Liver (tissue), 9 donors: ENCODE measurements around the gene GRAP2. TPM values are rescaled to one million over a fixed set of nuclear protein-coding genes. Genes with fewer than 3 reads are reported as not detected.
A peak's percentile ranks its signal among the peaks of the same experiment; 100 is the strongest.

Source experiments
- DNase-seq: peaks from one replicate; pipeline ENCODE4 v3.0.0-alpha.2; 2017; ENCODE audit warnings: low spot score
- H3K27ac ChIP-seq, 2 donors: one replicate each; pipeline ENCODE4 v1.7.0; 2013; ENCODE audit warnings: inconsistent platforms in 2 of 2, low read length in 2 of 2, control low read depth in 1 of 2, low read depth in 1 of 2, mild to moderate bottlenecking in 1 of 2
- H3K27me3 ChIP-seq, 4 donors: one replicate each; pipeline versions ENCODE4 v1.6.1 to v1.7.0; 2013; ENCODE audit warnings: low read length in 3 of 4, inconsistent platforms in 1 of 4, mild to moderate bottlenecking in 1 of 4, moderate library complexity in 1 of 4; ENCODE audit not compliant: control insufficient read depth in 4 of 4, insufficient read depth in 4 of 4
- H3K36me3 ChIP-seq, 4 donors: one replicate each; pipeline versions ENCODE4 v1.6.1 to v1.7.0; 2013; ENCODE audit warnings: low read length in 3 of 4, mild to moderate bottlenecking in 3 of 4, low read depth in 1 of 4, moderate library complexity in 1 of 4; ENCODE audit not compliant: control insufficient read depth in 4 of 4, insufficient read depth in 3 of 4
- H3K4me1 ChIP-seq, 4 donors: one replicate each; pipeline versions ENCODE4 v1.6.1 to v1.7.0; 2013; ENCODE audit warnings: low read length in 3 of 4, mild to moderate bottlenecking in 3 of 4, moderate library complexity in 1 of 4; ENCODE audit not compliant: control insufficient read depth in 4 of 4, insufficient read depth in 4 of 4
- H3K4me3 ChIP-seq, 3 donors: one replicate each; pipeline versions ENCODE4 v1.6.1 to v1.7.0; 2013; ENCODE audit warnings: low read length in 3 of 3, control low read depth in 1 of 3, low read depth in 1 of 3, mild to moderate bottlenecking in 1 of 3
- H3K9ac ChIP-seq, 2 donors: one replicate each; pipeline ENCODE4 v1.7.0; 2013; ENCODE audit warnings: low read length in 2 of 2, mild to moderate bottlenecking in 2 of 2, moderate library complexity in 2 of 2, control low read depth in 1 of 2, low read depth in 1 of 2
- H3K9me3 ChIP-seq, 4 donors: one replicate each; pipeline versions ENCODE4 v1.6.1 to v1.7.0; 2013; ENCODE audit warnings: low read length in 3 of 4; ENCODE audit not compliant: control insufficient read depth in 4 of 4
- EGR1 ChIP-seq, 2 donors: IDR thresholded peaks; 2 replicates each; pipeline ENCODE4 v1.6.1; 2016 to 2018; ENCODE audit warnings: antibody characterized with exemption in 2 of 2, low read depth in 2 of 2
- FOXA1 ChIP-seq: IDR thresholded peaks from 2 replicates; pipeline ENCODE4 v1.6.1; 2016; ENCODE audit warnings: antibody characterized with exemption
- FOXA2 ChIP-seq: IDR thresholded peaks from 2 replicates; pipeline ENCODE4 v1.6.1; 2016; ENCODE audit warnings: antibody characterized with exemption
- GABPA ChIP-seq, 2 donors: IDR thresholded peaks in 1 of 2; conservative IDR thresholded peaks in 1 of 2; 2 replicates each; pipeline ENCODE4 v1.6.1; 2016; ENCODE audit warnings: antibody characterized with exemption in 2 of 2, mild to moderate bottlenecking in 1 of 2, moderate library complexity in 1 of 2
- HNF4A ChIP-seq, 2 donors: conservative IDR thresholded peaks; 2 replicates each; pipeline ENCODE4 v1.6.1; 2016; ENCODE audit warnings: antibody characterized with exemption in 2 of 2, mild to moderate bottlenecking in 2 of 2
- JUND ChIP-seq, 2 donors: IDR thresholded peaks; 2 replicates each; pipeline ENCODE4 v1.6.1; 2016; ENCODE audit warnings: antibody characterized with exemption in 2 of 2
- NR2F2 ChIP-seq: IDR thresholded peaks from 2 replicates; pipeline ENCODE4 v1.6.1; 2016; ENCODE audit warnings: antibody characterized with exemption
- RAD21 ChIP-seq, 2 donors: IDR thresholded peaks; 2 replicates each; pipeline ENCODE4 v1.6.1; 2016; ENCODE audit warnings: antibody characterized with exemption in 2 of 2, mild to moderate bottlenecking in 2 of 2
- RXRA ChIP-seq, 2 donors: IDR thresholded peaks; 2 replicates each; pipeline ENCODE4 v1.6.1; 2017 to 2018; ENCODE audit warnings: antibody characterized with exemption in 2 of 2, mild to moderate bottlenecking in 1 of 2
- SP1 ChIP-seq: IDR thresholded peaks from 2 replicates; pipeline ENCODE4 v1.6.1; 2018; ENCODE audit warnings: antibody characterized with exemption, mild to moderate bottlenecking
- TAF1 ChIP-seq: conservative IDR thresholded peaks from 2 replicates; pipeline ENCODE4 v1.6.1; 2016; ENCODE audit warnings: antibody characterized with exemption, mild to moderate bottlenecking
- YY1 ChIP-seq: IDR thresholded peaks from 2 replicates; pipeline ENCODE4 v1.6.1; 2016; ENCODE audit warnings: antibody characterized with exemption, mild to moderate bottlenecking
- WGBS: extraction: QIAGEN DNeasy Blood & Tissue Kit; methylation state at CpG from one replicate; pipeline ENCODE4 v1.1.7; 2013; 5-methylcytosine and 5-hydroxymethylcytosine counted together
- polyA plus RNA-seq, 2 donors: library from polyadenylated mRNA; stranded (reverse) in 1 of 2; unstranded in 1 of 2; fragments of 200-250 nt in 1 of 2; fragments of >200 nt in 1 of 2; fragmentation: Nextera tagmentation in 1 of 2; extraction: Ambion mirVana in 1 of 2; gene quantifications; one replicate each; pipeline versions ENCODE4 v1.2.1 to v1.2.3, GENCODE V29; 2013 to 2015
- total RNA-seq, 2 donors: library from RNA; depleted of rRNA; stranded (reverse); fragments of >200 nt; gene quantifications; one replicate each; pipeline ENCODE4 v1.2.3, GENCODE V29; 2014
- TF ChIP-seq, protein P1 (sequence below): IDR thresholded peaks from 2 replicates; pipeline ENCODE4 v1.6.1; 2016; ENCODE audit warnings: antibody characterized with exemption
- TF ChIP-seq, protein P2 (sequence below): IDR thresholded peaks from 2 replicates; pipeline ENCODE4 v1.6.1; 2016; ENCODE audit warnings: antibody characterized with exemption, mild to moderate bottlenecking
- TF ChIP-seq, protein P3 (sequence below): IDR thresholded peaks from 2 replicates; pipeline ENCODE4 v1.6.1; 2016; ENCODE audit warnings: antibody characterized with exemption
- donor health status: healthy.
- donor health status: healthy.
- donor health status: healthy.
- donor health status: healthy.
- donor health status: healthy.

The GRAP2 gene
- total and polyA plus RNA-seq, 4 donors: 0.22 to 38.2 (median 0.78) TPM

DNA sequence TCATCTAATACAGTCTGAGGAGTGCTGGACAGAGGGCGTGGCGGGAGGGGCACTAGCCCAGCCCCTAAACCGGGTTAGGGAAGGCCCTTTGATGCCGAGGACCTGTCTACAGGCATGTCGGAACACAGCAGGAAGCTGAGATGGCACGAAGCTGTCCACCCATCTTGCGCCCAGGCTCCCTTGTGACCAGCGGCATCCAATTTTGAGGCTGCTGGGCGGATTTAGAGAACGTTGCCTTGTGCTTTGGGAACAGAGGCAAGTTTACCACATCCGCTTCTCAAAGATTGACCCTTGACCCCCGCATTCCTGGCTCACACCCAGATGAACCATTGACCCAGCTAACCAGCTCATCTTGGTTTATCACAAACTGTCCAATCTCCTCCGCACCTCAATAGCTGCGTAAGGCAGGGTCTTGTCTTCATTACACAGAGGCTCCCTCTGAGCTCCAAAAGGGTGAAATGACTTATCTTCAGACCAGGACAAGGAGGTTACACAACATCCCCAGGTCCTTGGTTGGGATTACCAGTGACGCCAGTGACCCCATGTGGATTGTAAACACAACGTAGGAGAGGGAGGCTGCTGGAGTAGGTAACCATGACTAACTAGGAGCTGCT lies 98.4 kb downstream of the GRAP2 start (continued):
- TF ChIP-seq RAD21 (IDR thresholded peaks at IDR 0.05): peak; percentile 46 to 50

DNA sequence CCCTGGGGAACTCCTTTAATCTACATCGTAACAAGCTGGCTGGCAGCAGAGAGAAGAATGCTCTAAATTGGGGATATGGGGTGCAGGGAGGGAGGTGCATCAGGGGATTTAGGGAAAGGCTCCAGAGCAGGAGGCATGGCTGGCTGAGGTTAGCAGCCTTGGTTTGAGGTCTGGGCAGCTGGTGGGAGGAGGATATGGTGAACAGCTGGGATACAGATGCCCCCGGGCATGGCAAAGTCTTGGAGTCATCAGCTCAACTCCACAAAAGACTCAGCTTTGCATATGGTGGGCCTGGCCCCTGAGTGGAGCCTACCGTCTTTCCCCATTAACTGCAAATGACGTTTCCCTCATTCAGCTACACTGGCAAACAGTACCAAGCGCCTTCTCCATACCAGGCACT lies 99.3 kb downstream of the GRAP2 start:
- 96% methylated on average over 5 of the region's 5 CpGs for whole genome bisulfite sequencing
- H3K27ac ChIP-seq: no peak overlapping the region
- DNase-seq: no peak
- H3K4me1 ChIP-seq: peaks cover 17 to 41% (median 34%) of the 10 kb centered on the region in 4 donors
- H3K9me3 ChIP-seq: no peaks in the 10 kb centered on the region
- H3K4me3 ChIP-seq: no peak overlapping the region
- no peaks in the 10 kb centered on the region for H3K36me3 ChIP-seq
- TF ChIP-seq JUND (IDR thresholded peaks at IDR 0.05) (no peak), YY1 (no peak), RXRA (IDR thresholded peaks at IDR 0.05) (no peak), TAF1 (no peak), HNF4A (conservative IDR thresholded peaks at IDR 0.05) (no peak), NR2F2 (no peak), GABPA (IDR thresholded peaks at IDR 0.05 in 1 of 2, conservative IDR thresholded peaks at IDR 0.05 in 1 of 2) (no peak), EGR1 (IDR thresholded peaks at IDR 0.05; ENCODE audit: low read depth in 2 of 2) (no peak), RAD21 (IDR thresholded peaks at IDR 0.05) (no peak), FOXA2 (no peak), SP1 (no peak), FOXA1 (no peak)
- TF ChIP-seq, protein P1, sequence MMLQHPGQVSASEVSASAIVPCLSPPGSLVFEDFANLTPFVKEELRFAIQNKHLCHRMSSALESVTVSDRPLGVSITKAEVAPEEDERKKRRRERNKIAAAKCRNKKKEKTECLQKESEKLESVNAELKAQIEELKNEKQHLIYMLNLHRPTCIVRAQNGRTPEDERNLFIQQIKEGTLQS: no peak
- TF ChIP-seq, protein P2, sequence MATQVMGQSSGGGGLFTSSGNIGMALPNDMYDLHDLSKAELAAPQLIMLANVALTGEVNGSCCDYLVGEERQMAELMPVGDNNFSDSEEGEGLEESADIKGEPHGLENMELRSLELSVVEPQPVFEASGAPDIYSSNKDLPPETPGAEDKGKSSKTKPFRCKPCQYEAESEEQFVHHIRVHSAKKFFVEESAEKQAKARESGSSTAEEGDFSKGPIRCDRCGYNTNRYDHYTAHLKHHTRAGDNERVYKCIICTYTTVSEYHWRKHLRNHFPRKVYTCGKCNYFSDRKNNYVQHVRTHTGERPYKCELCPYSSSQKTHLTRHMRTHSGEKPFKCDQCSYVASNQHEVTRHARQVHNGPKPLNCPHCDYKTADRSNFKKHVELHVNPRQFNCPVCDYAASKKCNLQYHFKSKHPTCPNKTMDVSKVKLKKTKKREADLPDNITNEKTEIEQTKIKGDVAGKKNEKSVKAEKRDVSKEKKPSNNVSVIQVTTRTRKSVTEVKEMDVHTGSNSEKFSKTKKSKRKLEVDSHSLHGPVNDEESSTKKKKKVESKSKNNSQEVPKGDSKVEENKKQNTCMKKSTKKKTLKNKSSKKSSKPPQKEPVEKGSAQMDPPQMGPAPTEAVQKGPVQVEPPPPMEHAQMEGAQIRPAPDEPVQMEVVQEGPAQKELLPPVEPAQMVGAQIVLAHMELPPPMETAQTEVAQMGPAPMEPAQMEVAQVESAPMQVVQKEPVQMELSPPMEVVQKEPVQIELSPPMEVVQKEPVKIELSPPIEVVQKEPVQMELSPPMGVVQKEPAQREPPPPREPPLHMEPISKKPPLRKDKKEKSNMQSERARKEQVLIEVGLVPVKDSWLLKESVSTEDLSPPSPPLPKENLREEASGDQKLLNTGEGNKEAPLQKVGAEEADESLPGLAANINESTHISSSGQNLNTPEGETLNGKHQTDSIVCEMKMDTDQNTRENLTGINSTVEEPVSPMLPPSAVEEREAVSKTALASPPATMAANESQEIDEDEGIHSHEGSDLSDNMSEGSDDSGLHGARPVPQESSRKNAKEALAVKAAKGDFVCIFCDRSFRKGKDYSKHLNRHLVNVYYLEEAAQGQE: no peak
- TF ChIP-seq, protein P3, sequence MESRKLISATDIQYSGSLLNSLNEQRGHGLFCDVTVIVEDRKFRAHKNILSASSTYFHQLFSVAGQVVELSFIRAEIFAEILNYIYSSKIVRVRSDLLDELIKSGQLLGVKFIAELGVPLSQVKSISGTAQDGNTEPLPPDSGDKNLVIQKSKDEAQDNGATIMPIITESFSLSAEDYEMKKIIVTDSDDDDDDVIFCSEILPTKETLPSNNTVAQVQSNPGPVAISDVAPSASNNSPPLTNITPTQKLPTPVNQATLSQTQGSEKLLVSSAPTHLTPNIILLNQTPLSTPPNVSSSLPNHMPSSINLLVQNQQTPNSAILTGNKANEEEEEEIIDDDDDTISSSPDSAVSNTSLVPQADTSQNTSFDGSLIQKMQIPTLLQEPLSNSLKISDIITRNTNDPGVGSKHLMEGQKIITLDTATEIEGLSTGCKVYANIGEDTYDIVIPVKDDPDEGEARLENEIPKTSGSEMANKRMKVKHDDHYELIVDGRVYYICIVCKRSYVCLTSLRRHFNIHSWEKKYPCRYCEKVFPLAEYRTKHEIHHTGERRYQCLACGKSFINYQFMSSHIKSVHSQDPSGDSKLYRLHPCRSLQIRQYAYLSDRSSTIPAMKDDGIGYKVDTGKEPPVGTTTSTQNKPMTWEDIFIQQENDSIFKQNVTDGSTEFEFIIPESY: no peak
- no peaks in the 10 kb centered on the region for H3K27me3 ChIP-seq
- H3K9ac ChIP-seq: no peak overlapping the region

DNA sequence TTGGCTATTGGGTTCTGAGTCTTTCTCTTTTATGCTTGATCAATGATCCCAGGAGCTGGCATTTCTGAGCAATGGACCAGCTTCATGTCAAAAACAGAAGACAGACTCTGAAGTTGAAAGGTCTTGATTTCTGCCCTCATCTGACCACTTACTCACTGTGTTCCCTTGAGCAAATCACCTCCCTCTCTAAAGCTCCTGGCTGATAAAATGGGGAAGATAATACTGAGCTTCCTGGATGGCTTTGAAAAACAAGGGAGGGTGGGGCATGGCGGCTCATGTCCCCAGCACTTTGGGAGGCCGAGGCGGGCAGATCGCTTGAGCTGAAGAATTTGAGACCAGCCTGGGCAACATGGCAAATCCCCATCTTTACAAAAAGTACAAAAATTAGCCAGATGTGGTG lies 100.2 kb downstream of the GRAP2 start:
- Histone ChIP-seq H3K9ac (no peak overlapping the region), H3K9me3 (no peaks in the 10 kb centered on the region), H3K4me1 (peaks cover 17 to 39% (median 33%) of the 10 kb centered on the region in 4 donors), H3K27me3 (no peaks in the 10 kb centered on the region), H3K4me3 (no peak overlapping the region), H3K36me3 (no peaks in the 10 kb centered on the region), H3K27ac (no peak overlapping the region)
- TF ChIP-seq TAF1: no peak
- TF ChIP-seq GABPA (IDR thresholded peaks at IDR 0.05 in 1 of 2, conservative IDR thresholded peaks at IDR 0.05 in 1 of 2): no peak
- WGBS: 89% methylated on average over 4 of the region's 4 CpGs
- no peak for DNase-seq
